ENCODE data around the gene ARHGAP22. TPM values are rescaled to one million over a fixed set of nuclear protein-coding genes. Genes with fewer than 3 reads are reported as not detected.
A peak's percentile ranks its signal among the peaks of the same experiment; 100 is the strongest.

The ARHGAP22 gene
- total RNA-seq, 4 donors from 2014 or later: 2.2 to 9.1 (median 4.8) TPM

DNA sequence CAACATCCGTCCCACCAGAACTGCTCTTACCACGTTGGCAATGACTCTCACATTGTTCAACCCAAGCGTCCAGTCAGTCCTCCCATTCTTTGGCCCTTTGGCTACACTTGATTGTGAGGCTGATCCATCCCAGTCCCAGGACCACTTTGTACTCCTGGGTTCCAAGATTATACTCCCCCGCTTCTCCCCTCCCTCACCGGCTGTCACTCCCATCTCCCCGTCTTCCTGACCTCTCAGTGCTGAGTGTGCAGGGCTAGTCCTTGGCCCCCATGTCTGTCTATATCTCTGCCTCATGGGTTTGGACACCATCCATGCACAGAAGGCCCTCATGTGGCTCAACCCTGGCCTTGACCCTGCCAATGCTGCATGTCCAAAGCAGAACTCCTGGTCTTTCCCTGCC, 12.5 kb downstream of the ARHGAP22 start:
- H3K27ac ChIP-seq (replicated peaks in 1 of 4): no peak overlapping the region
- no peaks in the 10 kb centered on the region for H3K36me3 ChIP-seq
- TF ChIP-seq POLR2AphosphoS5 (IDR thresholded peaks at IDR 0.05): no peak
- no peak for TF ChIP-seq EP300 (IDR thresholded peaks at IDR 0.05)
- TF ChIP-seq, protein P1, sequence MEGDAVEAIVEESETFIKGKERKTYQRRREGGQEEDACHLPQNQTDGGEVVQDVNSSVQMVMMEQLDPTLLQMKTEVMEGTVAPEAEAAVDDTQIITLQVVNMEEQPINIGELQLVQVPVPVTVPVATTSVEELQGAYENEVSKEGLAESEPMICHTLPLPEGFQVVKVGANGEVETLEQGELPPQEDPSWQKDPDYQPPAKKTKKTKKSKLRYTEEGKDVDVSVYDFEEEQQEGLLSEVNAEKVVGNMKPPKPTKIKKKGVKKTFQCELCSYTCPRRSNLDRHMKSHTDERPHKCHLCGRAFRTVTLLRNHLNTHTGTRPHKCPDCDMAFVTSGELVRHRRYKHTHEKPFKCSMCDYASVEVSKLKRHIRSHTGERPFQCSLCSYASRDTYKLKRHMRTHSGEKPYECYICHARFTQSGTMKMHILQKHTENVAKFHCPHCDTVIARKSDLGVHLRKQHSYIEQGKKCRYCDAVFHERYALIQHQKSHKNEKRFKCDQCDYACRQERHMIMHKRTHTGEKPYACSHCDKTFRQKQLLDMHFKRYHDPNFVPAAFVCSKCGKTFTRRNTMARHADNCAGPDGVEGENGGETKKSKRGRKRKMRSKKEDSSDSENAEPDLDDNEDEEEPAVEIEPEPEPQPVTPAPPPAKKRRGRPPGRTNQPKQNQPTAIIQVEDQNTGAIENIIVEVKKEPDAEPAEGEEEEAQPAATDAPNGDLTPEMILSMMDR (IDR thresholded peaks at IDR 0.05): no peak
- TF ChIP-seq POLR2A (IDR thresholded peaks at IDR 0.05; ENCODE audit: low read depth): no peak
- H3K4me3 ChIP-seq: no peak overlapping the region
- intact Hi-C loops (cut with DNase I): no loop called here
- no peaks in the 10 kb centered on the region for H3K9me3 ChIP-seq
- H3K4me1 ChIP-seq: peaks cover 0 to 14% (median 4%) of the 10 kb centered on the region in 4 donors
- DNase-seq (ENCODE audit: extremely low spot score): no peak
- H3K27me3 ChIP-seq: no peaks in the 10 kb centered on the region
- WGBS: 91% methylated on average over 6 of the region's 6 CpGs

DNA sequence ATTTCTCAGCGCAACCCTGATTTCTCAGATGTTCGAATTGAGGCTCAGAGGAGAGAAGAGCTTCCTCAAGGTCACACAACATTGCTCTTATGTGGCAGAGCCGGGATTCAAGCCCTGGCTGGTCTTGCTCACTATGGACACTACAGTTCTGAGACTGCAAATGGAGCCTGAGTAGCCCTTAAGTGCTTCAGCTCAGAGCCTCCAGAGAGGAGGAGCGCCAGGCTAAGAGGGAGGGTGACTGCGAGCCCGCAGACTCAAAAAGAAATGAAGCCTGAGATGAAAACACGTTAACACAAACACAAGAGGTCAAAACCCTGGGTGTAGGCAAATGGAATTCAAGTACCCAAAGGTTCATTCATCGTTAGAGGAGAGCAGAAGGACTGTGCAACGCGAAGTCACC, 13.9 kb downstream of the ARHGAP22 start:
- Histone ChIP-seq H3K27me3 (no peaks in the 10 kb centered on the region), H3K4me1 (peaks cover 0 to 14% (median 4%) of the 10 kb centered on the region in 4 donors), H3K9me3 (no peaks in the 10 kb centered on the region), H3K4me3 (no peak overlapping the region), H3K27ac (replicated peaks in 1 of 4) (no peak overlapping the region), H3K36me3 (no peaks in the 10 kb centered on the region)
- no peak for DNase-seq (ENCODE audit: extremely low spot score)
- WGBS: 91% methylated on average over 10 of the region's 10 CpGs
- intact Hi-C loops (cut with DNase I): no loop called here
- TF ChIP-seq EP300 (IDR thresholded peaks at IDR 0.05) (no peak), POLR2AphosphoS5 (IDR thresholded peaks at IDR 0.05) (no peak), POLR2A (IDR thresholded peaks at IDR 0.05; ENCODE audit: low read depth) (no peak)
- TF ChIP-seq, protein P1 (IDR thresholded peaks at IDR 0.05): no peak

DNA sequence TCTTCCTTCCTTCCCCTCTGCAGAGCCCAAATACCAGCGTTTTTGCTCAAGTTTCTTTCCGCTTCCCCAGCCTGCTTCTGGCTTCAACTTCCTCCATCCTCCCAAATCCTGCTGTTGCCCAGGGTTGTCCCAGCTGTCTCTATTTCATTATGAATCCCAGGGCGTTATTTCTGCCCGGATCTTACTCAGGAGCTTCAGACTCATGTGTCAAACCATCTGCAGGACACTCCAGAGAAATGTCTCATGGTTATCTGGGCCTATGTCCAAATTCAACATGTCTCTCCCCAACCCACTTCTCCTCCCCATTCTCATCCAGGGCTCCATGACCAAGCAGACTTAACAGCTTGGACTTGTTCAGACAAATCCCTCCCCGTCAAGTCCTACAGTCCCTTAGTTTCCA, 15.6 kb downstream of the ARHGAP22 start:
- DNase-seq (ENCODE audit: extremely low spot score): no peak
- intact Hi-C loops (cut with DNase I): no loop called here
- WGBS: 57% methylated on average over 5 of the region's 5 CpGs
- Histone ChIP-seq H3K4me3 (no peak overlapping the region), H3K36me3 (no peaks in the 10 kb centered on the region), H3K4me1 (peaks cover 0 to 14% (median 4%) of the 10 kb centered on the region in 4 donors), H3K27me3 (no peaks in the 10 kb centered on the region), H3K27ac (replicated peaks in 1 of 4) (peak overlapping the region in 1 of 4 donors; percentile 20), H3K9me3 (no peaks in the 10 kb centered on the region)
- TF ChIP-seq EP300 (IDR thresholded peaks at IDR 0.05) (no peak), POLR2AphosphoS5 (IDR thresholded peaks at IDR 0.05) (no peak), POLR2A (IDR thresholded peaks at IDR 0.05; ENCODE audit: low read depth) (no peak)
- TF ChIP-seq, protein P1 (IDR thresholded peaks at IDR 0.05): no peak

DNA sequence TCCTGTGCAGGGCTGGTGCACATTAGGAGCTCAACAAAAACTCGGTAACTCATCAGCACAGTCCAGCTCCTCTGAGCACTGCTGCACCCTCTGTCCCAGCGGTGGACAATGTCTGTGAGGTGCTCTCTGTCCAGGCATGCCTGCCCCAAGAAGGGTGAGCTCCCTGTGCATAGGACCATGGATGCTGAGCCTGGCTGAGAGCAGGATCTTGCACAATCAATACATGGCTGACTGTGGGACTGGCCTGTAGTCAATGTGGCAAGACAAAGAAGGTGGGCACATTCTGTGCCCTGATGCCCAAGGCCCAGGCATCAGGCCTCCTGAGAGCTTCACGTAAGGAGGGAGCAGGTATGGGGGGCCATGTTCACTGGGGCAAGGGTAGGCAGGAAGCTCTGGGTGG, 17.1 kb downstream of the ARHGAP22 start:
- Histone ChIP-seq H3K4me3 (no peak overlapping the region), H3K27me3 (no peaks in the 10 kb centered on the region), H3K36me3 (peaks cover 0 to 4% (median 2%) of the 10 kb centered on the region in 4 donors), H3K27ac (replicated peaks in 1 of 4) (no peak overlapping the region), H3K4me1 (peaks cover 0 to 14% (median 4%) of the 10 kb centered on the region in 4 donors), H3K9me3 (no peaks in the 10 kb centered on the region)
- no peak for DNase-seq (ENCODE audit: extremely low spot score)
- WGBS: 100% methylated on average over 3 of the region's 3 CpGs
- intact Hi-C loops (cut with DNase I): no loop called here
- TF ChIP-seq EP300 (IDR thresholded peaks at IDR 0.05) (no peak), POLR2A (IDR thresholded peaks at IDR 0.05; ENCODE audit: low read depth) (no peak), POLR2AphosphoS5 (IDR thresholded peaks at IDR 0.05) (no peak)
- TF ChIP-seq, protein P1 (IDR thresholded peaks at IDR 0.05): no peak

DNA sequence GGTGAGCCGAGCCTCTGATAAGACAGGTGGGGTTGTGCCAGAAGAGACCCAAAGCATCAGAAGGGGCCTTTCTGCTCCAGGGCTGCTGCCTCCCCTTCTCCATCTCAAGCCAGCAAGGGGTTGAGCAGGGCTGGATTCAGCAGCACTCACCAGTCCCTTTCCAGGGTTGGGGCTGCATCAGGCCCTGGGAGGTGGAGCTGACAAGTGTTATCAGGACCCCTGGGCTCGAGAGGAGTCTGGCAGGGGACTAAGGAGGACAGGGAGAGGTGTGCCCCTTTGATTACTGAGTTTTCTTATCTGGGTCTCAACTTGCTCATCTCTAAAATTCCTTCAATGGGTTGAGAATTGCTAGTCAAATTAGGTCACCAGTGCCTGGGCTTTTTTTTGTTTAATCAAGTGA, 17.8 kb downstream of the ARHGAP22 start:
- no peak for DNase-seq (ENCODE audit: extremely low spot score)
- WGBS: 90% methylated on average over 2 of the region's 2 CpGs
- intact Hi-C loops (cut with DNase I): no loop called here
- Histone ChIP-seq H3K36me3 (peaks cover 0 to 4% (median 2%) of the 10 kb centered on the region in 4 donors), H3K4me1 (peaks cover 0 to 14% (median 4%) of the 10 kb centered on the region in 4 donors), H3K27ac (replicated peaks in 1 of 4) (no peak overlapping the region), H3K27me3 (no peaks in the 10 kb centered on the region), H3K9me3 (no peaks in the 10 kb centered on the region), H3K4me3 (no peak overlapping the region)
- TF ChIP-seq EP300 (IDR thresholded peaks at IDR 0.05) (no peak), POLR2A (IDR thresholded peaks at IDR 0.05; ENCODE audit: low read depth) (no peak), POLR2AphosphoS5 (IDR thresholded peaks at IDR 0.05) (no peak)
- TF ChIP-seq, protein P1 (IDR thresholded peaks at IDR 0.05): no peak
